ENCODE measurements around the gene SPATA18.

DNA sequence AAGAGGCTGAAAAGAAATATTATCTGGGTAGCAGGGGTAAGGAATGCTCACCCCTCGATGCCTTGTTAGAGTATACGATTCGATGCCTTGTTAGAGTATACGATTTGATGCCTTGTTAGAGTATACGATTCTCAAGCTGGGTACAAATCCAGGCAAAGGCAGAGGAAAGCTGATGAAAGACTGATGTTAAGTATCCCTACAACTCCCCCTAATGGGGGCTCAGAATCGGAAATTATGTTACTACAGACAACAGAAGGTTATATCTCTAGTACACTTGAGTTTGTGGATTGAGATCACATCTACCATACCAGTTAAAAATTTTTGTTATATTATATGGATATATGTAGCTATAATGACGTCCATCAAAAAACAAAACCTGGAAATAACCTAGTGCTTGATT is 35.7 kb upstream of the SPATA18 start:
- TF ChIP-seq, protein P1, sequence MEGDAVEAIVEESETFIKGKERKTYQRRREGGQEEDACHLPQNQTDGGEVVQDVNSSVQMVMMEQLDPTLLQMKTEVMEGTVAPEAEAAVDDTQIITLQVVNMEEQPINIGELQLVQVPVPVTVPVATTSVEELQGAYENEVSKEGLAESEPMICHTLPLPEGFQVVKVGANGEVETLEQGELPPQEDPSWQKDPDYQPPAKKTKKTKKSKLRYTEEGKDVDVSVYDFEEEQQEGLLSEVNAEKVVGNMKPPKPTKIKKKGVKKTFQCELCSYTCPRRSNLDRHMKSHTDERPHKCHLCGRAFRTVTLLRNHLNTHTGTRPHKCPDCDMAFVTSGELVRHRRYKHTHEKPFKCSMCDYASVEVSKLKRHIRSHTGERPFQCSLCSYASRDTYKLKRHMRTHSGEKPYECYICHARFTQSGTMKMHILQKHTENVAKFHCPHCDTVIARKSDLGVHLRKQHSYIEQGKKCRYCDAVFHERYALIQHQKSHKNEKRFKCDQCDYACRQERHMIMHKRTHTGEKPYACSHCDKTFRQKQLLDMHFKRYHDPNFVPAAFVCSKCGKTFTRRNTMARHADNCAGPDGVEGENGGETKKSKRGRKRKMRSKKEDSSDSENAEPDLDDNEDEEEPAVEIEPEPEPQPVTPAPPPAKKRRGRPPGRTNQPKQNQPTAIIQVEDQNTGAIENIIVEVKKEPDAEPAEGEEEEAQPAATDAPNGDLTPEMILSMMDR (IDR thresholded peaks at IDR 0.05; ENCODE audit: poor library complexity): peak; percentile 35
- TF ChIP-seq EZH2 (IDR thresholded peaks at IDR 0.05; ENCODE audit: borderline replicate concordance) (no peak), EZH2phosphoT487 (IDR thresholded peaks at IDR 0.05; ENCODE audit: low read depth, severe bottlenecking, unreplicated experiment) (no peak)
